ENCODE results near the gene CREB5.

DNA sequence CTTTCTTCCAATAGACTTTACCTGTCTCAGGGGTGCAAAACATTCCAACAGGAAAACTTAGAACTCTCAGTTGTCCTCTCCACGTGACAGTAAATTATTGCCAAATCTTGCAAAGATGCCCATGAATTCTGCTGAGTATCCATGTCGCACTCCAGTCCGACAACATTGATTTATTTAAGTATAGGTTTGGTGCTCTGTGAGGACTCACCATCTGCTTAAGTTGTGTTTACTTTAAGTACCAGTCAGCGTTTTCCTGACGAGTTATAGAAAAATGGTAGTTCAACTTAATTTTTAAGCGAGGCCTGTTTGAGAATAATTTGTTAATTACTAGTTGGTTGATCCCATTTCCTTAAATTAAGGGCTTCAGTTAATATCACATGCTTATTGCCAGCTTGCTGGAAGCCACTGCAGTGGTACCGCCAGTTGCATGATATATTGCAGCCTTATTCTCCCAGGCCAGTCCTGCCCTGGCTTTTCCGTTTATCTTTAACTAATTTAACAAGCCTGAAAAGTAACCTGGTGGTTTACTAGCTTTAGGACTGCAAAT lies 27.8 kb downstream of the CREB5 start:
- TF ChIP-seq CTCF (conservative IDR thresholded peaks at IDR 0.05; ENCODE audit: low read depth in 2 of 2): no peak
- TF ChIP-seq EZH2 (IDR thresholded peaks at IDR 0.05; ENCODE audit: low read depth, unreplicated experiment): no peak
- no peak for TF ChIP-seq REST (IDR thresholded peaks at IDR 0.05; ENCODE audit: unreplicated experiment)
- TF ChIP-seq CREB1 (CRISPR knock-in tag; IDR thresholded peaks at IDR 0.05; ENCODE audit: low read depth): no peak
- TF ChIP-seq JUNB (IDR thresholded peaks at IDR 0.05; ENCODE audit: unreplicated experiment): no peak
- no peak for TF ChIP-seq POLR2AphosphoS5 (IDR thresholded peaks at IDR 0.05; ENCODE audit: low read depth)
- TF ChIP-seq ZNF114 (CRISPR knock-in tag; IDR thresholded peaks at IDR 0.05): no peak
- TF ChIP-seq, protein P1, sequence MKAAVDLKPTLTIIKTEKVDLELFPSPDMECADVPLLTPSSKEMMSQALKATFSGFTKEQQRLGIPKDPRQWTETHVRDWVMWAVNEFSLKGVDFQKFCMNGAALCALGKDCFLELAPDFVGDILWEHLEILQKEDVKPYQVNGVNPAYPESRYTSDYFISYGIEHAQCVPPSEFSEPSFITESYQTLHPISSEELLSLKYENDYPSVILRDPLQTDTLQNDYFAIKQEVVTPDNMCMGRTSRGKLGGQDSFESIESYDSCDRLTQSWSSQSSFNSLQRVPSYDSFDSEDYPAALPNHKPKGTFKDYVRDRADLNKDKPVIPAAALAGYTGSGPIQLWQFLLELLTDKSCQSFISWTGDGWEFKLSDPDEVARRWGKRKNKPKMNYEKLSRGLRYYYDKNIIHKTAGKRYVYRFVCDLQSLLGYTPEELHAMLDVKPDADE (IDR thresholded peaks at IDR 0.05): no peak
